ENCODE data around the gene RNF138. TPM values are rescaled to one million over a fixed set of nuclear protein-coding genes. Genes with fewer than 3 reads are reported as not detected.

Gene RNF138
- total and polyA plus RNA-seq, 2 of the 13 experiments (the other 11 are each of a cell fraction or from before 2014, with no cell fraction given): 14.6 to 33.6 TPM

GRCh38 chr18:32138332-32138982 lies 46.8 kb downstream of the RNF138 start:
- in situ Hi-C loops (cut with HindIII; ENCODE audit: extremely low pct_ligation_motif_present, low pct_unique_long_range_greater_than_20kb): no loop called here
- ChIA-PET CTCF (ENCODE audit: low intra/inter-chr PET ratio, low total read pairs) (no interaction called here), POLR2A (no interaction called here)
- H2AFZ ChIP-seq (ENCODE audit: low read length): no peak overlapping the region
- intact Hi-C loops (cut with micrococcal nuclease; ENCODE audit: unreplicated experiment): no loop called here
- no peak overlapping the region for H3K9ac ChIP-seq (ENCODE audit: insufficient read depth, low read depth, low read length)
- H3K27me3 ChIP-seq (ENCODE audit: control insufficient read depth in 1 of 2, insufficient read depth in 2 of 2, low read length in 2 of 2): no peaks in the 10 kb centered on the region
- FAIRE-seq (no peak), DNase-seq (ENCODE audit: low spot score) (no peak), ATAC-seq (peak; percentile 24; the same call in 1 of the 3 replicates)
- H3K27ac ChIP-seq (ENCODE audit: extremely low read length, insufficient read depth, low read length): no peak overlapping the region
- no peaks in the 10 kb centered on the region for H4K20me1 ChIP-seq (ENCODE audit: insufficient read depth, low read length)
- TF ChIP-seq TBL1XR1 (IDR thresholded peaks at IDR 0.05; ENCODE audit: borderline replicate concordance, low read length, partially characterized antibody) (no peak), NR1H2 (CRISPR knock-in tag; IDR thresholded peaks at IDR 0.05; ENCODE audit: borderline replicate concordance, low read depth) (no peak), CBX1 (IDR thresholded peaks at IDR 0.05; ENCODE audit: low read depth) (no peak), HOXA7 (CRISPR knock-in tag; IDR thresholded peaks at IDR 0.05) (no peak), ZNF557 (CRISPR knock-in tag; IDR thresholded peaks at IDR 0.05) (no peak)
- no peaks in the 10 kb centered on the region for H3K9me3 ChIP-seq (ENCODE audit: low read length)
- H3K4me1 ChIP-seq (ENCODE audit: insufficient read depth, low read length): no peaks in the 10 kb centered on the region
- H3K79me2 ChIP-seq (ENCODE audit: insufficient read depth, low read length): no peaks in the 10 kb centered on the region
- no peak overlapping the region for H3K4me2 ChIP-seq (ENCODE audit: low read depth, low read length)
- no peaks in the 10 kb centered on the region for H3K36me3 ChIP-seq (replicated peaks in 1 of 2; ENCODE audit: control insufficient read depth in 1 of 2, insufficient read depth in 2 of 2, low read length in 2 of 2)
- WGBS (ENCODE audit: low lambda C conversion rate): 100% methylated on average over 1 of the region's 1 CpG
- BruUV-seq (replicated peaks): no TSS peak
- no peak overlapping the region for H3K4me3 ChIP-seq (replicated peaks in 1 of 3; ENCODE audit: insufficient read depth in 1 of 3, low read depth in 2 of 3, low read length in 3 of 3)

- H3K79me2 ChIP-seq (ENCODE audit: insufficient read depth, low read length): no peaks in the 10 kb centered on the region
- POLR2A ChIA-PET: no interaction called here
- TF ChIP-seq STAG1 (CRISPR knock-in tag; IDR thresholded peaks at IDR 0.05) (peak; percentile 48), ZNF687 (CRISPR knock-in tag; IDR thresholded peaks at IDR 0.05) (peak; percentile 24; the same call in 1 of the 2 replicates), TCF7L2 (IDR thresholded peaks at IDR 0.05; ENCODE audit: low read depth, low read length) (no peak), POGZ (CRISPR knock-in tag; IDR thresholded peaks at IDR 0.05) (no peak), ZBTB38 (CRISPR knock-in tag; IDR thresholded peaks at IDR 0.05) (0 out of 2 replicates have a peak, but pooled peaks have one; percentile 56)
- TF ChIP-seq, protein P1, sequence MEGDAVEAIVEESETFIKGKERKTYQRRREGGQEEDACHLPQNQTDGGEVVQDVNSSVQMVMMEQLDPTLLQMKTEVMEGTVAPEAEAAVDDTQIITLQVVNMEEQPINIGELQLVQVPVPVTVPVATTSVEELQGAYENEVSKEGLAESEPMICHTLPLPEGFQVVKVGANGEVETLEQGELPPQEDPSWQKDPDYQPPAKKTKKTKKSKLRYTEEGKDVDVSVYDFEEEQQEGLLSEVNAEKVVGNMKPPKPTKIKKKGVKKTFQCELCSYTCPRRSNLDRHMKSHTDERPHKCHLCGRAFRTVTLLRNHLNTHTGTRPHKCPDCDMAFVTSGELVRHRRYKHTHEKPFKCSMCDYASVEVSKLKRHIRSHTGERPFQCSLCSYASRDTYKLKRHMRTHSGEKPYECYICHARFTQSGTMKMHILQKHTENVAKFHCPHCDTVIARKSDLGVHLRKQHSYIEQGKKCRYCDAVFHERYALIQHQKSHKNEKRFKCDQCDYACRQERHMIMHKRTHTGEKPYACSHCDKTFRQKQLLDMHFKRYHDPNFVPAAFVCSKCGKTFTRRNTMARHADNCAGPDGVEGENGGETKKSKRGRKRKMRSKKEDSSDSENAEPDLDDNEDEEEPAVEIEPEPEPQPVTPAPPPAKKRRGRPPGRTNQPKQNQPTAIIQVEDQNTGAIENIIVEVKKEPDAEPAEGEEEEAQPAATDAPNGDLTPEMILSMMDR (CRISPR knock-in tag; IDR thresholded peaks at IDR 0.05): peak; percentile 54
- H2AFZ ChIP-seq (ENCODE audit: low read length): no peak overlapping the region
- WGBS (ENCODE audit: low lambda C conversion rate): 85% methylated on average over 9 of the region's 24 CpGs
- no peaks in the 10 kb centered on the region for H3K9me3 ChIP-seq (ENCODE audit: low read length)
- in situ Hi-C loops (cut with HindIII; ENCODE audit: extremely low pct_ligation_motif_present, low pct_unique_long_range_greater_than_20kb): no loop called here
- H3K36me3 ChIP-seq (replicated peaks in 1 of 2; ENCODE audit: control insufficient read depth in 1 of 2, insufficient read depth in 2 of 2, low read length in 2 of 2): no peaks in the 10 kb centered on the region
- H3K9ac ChIP-seq (ENCODE audit: insufficient read depth, low read depth, low read length): no peak overlapping the region
- DNase-seq (ENCODE audit: low spot score): no peak
- no peaks in the 10 kb centered on the region for H3K27me3 ChIP-seq (ENCODE audit: control insufficient read depth in 1 of 2, insufficient read depth in 2 of 2, low read length in 2 of 2)
- BruUV-seq (replicated peaks): no TSS peak
- no peak overlapping the region for H3K4me2 ChIP-seq (ENCODE audit: low read depth, low read length)
- no peaks in the 10 kb centered on the region for H3K4me1 ChIP-seq (ENCODE audit: insufficient read depth, low read length)
- no peak overlapping the region for H3K27ac ChIP-seq (ENCODE audit: extremely low read length, insufficient read depth, low read length)
- H3K4me3 ChIP-seq (replicated peaks in 1 of 3; ENCODE audit: insufficient read depth in 1 of 3, low read depth in 2 of 3, low read length in 3 of 3): no peak overlapping the region
- H4K20me1 ChIP-seq (ENCODE audit: insufficient read depth, low read length): no peaks in the 10 kb centered on the region
- ATAC-seq: no peak; the same call in 2 of the 3 replicates
- intact Hi-C loops (cut with micrococcal nuclease; ENCODE audit: unreplicated experiment): no loop called here
- no peak for FAIRE-seq
- CTCF ChIA-PET (ENCODE audit: low intra/inter-chr PET ratio, low total read pairs): no interaction called here
Measured at GRCh38 chr18:32139835-32140283, 48.2 kb downstream of the RNF138 start.
